ENCODE measurements around the gene KSR2.
"Not testable (repeated sequence)": the region's sequence is repeated elsewhere in the genome, so short reads cannot be mapped to it uniquely, and the experiment has no call there.

The KSR2 gene

GRCh38 chr12:117968826-117969659, at the start of gene KSR2:
Gene KSR2 (minus strand): TSS chr12:117968990. CDS start chr12:117968255, 735 bp downstream.
- peak; percentile 96 for DNase-seq

DNA sequence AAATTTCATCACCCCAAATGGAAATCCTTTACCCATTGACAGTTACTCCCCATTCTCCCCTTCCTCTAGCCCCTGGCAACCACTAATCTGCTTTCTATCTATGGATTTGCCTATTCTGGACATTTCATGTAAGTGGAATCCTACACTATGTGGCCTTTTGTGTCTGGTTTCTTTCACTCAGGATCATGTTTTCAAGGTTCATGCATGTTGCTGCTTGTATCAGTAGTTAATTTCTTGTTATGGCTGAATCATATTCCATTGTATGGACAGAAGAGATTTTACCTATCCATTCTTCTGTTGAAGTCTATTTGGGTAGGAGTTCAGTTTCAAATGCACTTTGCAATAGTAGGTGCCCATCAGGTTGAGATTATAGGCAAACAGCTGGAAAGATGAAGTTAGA, 49.1 kb upstream of the KSR2 start:
- DNase-seq, result no peak

DNA sequence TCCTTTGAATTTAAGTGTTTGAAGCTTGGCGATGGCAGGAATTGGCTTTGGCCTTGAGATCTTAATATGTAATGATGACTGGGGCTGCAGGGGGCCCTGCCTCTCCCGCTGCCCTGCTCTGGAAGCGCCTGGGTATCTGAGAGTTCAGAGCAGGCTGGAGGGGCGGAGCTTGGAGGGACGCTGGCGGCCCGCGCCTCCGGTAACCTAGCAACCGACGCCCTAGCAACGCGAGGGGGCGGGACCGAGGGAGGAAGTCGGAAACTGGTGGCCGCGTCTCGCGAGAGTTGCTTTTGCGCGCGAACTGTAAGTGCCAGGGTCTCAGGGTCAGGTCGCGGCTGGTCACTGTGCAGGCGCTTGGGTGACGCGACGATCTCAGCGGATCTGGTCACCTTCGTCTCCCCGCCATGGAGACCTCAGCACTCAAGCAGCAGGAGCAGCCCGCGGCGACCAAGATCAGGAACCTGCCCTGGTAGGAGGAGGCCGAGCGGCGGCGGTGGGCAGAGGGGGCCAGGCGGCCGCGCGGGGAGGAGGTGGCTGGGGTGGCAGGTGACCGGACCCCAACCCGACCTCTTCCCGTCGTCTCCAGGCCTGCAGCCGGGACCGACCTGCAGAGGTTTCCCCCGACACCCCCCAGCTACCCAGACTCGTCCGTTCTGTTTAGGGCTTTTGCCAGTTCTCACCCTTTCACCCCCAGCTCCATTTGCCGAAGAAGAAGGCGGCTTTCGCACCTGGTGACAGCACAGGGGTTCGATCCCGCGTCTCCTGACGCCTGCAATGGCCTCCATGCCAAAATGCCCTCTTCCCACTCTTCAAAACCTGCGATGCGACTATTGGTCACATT, 47.9 kb upstream of the KSR2 start, which contains the start of gene RFC5:
RFC5 (plus strand) TSS at position 280 of the 841 bp plus-strand sequence; CDS start at position 405, 125 bp downstream.
- peak; percentile 99 for DNase-seq

- no peak for DNase-seq
Observed at GRCh38 chr12:118015944-118016343, 47.2 kb upstream of the KSR2 start.

DNA sequence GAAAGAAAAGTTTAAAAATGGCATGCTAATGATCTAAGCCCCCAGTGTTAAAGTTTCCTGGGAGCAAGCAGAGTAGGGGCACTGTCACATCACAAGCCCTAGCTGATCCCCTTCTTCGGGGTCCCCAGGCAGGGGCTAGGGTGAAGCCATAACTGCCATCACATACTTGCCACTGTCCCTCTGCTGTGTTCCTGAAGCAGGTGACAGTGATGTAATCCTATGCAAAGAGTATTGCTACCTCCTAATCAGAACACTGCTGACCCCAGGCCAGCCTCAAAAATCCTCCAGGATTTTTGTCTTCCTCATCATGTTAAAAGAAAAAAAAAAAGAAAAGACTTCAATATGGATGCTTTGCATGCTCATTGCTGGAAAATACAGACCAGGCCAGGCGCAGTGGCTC, 46.5 kb upstream of the KSR2 start:
- DNase-seq, result no peak

DNA sequence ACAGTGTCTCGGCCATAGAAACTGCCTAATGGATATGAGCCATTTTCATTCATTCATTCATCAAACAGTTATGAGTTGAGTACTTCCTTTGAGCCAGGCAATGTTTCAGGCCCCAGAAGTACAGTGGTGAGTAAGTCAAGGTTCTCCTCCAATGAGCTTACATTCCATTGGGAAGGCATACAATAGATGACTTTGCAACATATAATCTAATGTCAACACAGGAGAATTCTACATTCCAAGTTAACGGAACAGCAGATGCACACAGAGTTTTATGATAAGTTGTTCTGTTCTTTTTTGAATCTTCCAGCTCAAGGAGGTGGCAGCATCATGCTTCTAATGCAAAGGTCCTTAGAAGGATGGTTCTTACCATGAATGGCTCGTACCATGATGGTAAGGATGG, 44.5 kb upstream of the KSR2 start:
- DNase-seq, result no peak

GRCh38 chr12:118011961-118012360, 43.2 kb upstream of the KSR2 start:
- DNase-seq, result no peak

DNA sequence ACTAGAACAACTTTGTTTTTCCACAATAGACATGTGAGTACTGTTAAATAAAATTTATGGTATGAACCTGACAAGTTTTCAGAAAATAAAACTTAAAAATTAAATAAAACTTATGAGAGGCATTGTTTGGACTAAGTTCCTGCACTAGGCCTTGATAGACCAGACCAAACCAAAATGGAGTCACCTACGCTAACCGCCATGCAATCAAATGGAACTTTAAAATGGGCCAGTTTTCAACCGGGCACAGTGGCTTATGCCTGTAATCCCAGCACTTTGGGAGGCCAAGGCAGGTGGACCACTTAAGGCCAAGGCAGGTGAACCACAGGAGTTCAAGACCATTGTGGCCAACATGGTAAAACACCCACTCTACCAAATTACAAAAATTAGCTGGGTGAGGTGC, 42.6 kb upstream of the KSR2 start:
- DNase-seq, result no peak

DNA sequence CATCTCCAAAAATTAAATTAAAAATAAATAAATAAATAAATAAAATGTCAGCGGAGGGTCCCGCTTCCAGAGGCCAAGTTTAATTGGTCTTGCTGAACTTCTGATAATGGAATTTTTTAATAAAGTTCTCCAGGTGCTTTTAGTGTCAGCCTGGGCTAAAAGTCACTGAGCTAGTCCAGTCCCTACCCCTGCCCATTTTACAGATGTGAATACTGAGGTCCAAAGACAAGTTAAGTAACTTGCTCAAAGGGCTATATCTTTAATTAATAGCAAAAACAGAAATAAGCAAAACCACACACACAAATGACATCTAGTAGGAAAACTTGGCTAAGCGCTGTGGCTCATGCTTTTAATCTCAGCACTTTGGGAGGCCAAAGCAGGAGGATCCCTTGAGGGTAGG, 42.1 kb upstream of the KSR2 start:
- no peak for DNase-seq

DNA sequence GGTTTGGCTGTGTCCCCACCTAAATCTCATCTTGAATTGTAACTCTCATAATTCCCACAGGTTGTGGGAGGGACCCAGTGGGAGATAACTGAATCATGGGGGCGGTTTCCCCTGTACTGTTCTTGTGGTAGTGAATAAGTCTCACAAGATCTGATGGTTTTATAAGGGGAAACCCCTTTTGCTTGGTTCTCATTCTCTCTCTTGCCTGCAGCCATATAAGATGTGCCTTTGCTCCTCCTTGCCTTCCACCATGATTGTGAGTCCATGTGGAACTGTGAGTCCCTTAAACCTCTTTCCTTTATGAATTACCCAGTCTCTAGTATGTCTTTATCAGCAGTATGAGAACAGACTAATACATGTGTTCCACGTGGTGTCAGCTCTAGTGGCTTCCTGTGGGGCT, 31.0 kb upstream of the KSR2 start:
- DNase-seq, result not testable (repeated sequence)

DNA sequence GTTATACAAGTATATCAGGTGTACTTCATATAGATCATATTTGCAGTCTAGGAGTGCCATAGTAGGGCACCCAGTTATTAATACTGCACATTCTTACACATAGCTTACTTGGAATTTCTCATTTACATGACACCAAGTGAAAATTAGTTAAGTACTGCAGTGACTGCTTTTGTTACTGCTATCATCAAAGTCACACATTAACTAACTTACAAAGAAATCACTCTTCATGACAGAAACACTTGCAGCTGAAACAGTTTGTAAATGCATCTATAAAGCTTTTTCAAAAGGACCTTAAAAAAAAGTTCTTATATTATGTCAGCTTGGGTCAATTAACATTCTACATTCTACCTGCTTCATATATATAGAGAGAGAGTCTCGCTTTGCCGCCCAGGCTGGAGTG, 29.9 kb upstream of the KSR2 start:
- DNase-seq, result no peak

- DNase-seq, result no peak
Observed at GRCh38 chr12:117994551-117995438, 26.0 kb upstream of the KSR2 start.

DNA sequence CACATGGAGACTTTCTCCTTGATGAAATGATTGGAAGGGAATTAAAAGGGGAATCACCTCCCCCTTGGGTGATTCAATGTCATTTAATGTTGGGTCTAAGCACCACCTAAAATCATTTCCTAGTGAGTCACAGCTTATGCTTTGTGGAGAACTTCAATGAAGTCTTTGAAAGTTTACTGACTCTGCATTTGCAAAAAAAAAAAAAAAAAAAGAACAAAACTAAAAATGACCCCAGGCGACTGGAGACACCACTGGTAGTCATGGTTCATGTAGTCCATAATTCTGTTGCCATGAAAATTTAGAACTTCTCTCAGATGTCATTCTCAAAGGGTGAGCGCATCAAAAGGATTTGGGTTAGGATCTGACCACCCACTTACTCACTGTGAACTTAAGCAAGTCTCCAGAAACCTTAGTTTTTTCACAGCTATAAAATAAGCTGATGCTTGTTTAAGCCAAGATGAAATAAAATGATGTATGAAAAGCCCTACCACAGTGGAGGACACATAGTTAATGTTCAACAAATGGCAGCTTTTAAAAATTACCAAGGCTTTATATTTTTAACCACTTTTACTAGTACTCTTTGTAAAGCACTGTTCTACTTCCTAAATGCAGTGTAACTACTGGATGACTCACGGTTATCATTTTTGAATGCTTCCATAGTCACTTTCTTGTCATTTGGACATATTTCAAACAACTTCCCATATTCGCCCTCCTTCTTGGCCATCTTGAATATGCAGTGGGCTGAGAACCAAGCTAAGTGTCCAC, 18.1 kb upstream of the KSR2 start:
- DNase-seq, result no peak

GRCh38 chr12:117985182-117985581, 16.4 kb upstream of the KSR2 start:
- no peak for DNase-seq

DNA sequence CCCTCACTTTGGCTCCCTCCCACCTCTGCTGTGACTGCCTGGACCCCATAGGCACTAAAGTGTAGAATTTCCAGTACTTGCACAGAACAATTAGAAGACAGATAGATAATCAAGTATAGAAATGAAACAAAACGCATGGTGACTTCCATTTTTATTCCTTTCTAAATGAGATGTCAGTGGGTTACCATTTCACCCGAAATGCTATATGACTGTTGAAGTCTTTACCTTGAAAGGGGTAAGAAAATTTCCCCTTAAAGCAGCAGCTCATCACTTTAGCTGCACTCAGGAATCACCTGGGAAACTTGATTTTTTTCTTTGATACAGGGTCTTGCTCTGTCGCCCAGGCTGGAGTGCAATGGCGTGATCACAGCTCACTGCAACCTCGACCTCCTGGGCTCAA, 12.5 kb upstream of the KSR2 start:
- no peak for DNase-seq

- no peak for DNase-seq
Observed at GRCh38 chr12:117980616-117981015, 11.8 kb upstream of the KSR2 start.

GRCh38 chr12:117977373-117977772, 8.6 kb upstream of the KSR2 start:
- DNase-seq, result no peak

GRCh38 chr12:117975006-117975405, 6.2 kb upstream of the KSR2 start:
- DNase-seq, result no peak

- no peak for DNase-seq
Observed at GRCh38 chr12:117972301-117972700, 3.5 kb upstream of the KSR2 start.

DNA sequence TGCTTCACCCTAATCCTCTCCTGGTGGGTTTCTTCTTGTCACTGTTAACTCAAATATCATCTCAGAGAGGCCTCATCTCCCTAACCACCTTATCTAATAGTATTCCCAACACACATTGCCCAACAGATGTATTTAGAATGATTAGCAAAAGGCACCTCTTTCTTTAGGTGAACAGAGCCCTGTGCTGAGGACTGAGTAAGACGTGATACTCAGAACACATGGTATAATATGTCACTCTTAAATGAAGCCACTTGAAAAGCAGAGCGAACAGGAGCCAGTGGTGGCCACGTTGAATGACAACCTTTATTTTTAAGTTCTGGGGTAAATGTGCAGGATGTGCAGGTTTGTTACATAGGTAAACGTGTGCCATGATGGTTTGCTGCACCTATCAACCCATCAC, 1.5 kb upstream of the KSR2 start:
- no peak for DNase-seq

DNA sequence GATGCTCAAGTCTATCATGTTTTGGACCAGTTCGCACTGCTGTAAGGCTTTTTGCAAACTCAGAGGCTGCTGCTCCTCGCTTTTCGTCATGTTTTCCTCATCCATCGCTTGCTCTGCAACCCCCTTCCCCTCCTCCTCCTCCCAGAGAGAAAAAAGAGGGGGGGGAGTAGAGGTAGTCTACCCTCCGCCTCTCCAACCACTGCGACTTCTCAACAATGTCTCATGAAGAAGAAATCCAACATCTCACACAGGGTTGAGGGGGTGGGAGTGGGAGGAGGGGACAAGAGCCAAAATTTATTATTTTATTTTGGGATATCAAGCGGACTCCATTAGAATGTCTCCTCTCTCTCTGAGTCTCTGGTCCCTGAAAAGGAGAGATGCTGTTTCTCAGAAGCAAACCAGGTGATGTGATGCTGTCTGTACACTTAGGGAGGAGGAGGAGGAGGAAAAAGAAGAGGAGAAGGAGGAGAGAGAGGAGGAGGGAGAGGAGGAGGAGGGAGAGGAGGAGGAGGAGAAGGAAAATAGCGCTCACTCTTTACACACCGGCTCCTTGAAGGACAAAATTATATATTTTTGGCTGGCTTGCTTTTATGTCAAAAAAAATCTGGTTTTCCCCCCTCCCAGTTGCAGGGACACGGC, 520 bp downstream of the KSR2 start:
- DNase-seq, result no peak

DNA sequence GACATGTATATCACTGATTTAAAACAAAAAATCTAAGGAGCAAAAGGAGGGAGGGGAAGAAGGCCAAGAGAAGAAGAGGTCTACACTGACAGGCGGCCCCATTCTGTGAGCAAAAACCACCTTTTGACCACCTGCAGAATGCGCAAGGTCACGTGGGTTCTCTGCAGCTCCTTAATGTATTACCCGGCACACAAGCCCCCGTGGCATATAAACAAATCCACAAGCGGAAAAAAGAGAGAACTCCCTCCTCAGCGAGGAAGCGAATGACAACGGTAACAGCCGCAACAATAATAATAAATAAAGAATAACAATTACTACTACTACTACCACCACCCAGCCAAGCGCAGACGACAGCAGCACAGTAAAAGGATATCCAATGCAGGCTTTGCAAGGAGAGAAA, 1.3 kb downstream of the KSR2 start:
- DNase-seq, result no peak
